Amygdala (tissue), 56 donors: ENCODE measurements around the gene PRODH.
A peak's percentile ranks its signal among the peaks of the same experiment; 100 is the strongest.
"Not testable (repeated sequence)": the region's sequence is repeated elsewhere in the genome, so short reads cannot be mapped to it uniquely, and the experiment has no call there.

Experiments used
- DNase-seq, 56 donors: peaks; one replicate each; lab custom pipeline; 2025; lab: John Stamatoyannopoulos, UW

Gene PRODH

DNA sequence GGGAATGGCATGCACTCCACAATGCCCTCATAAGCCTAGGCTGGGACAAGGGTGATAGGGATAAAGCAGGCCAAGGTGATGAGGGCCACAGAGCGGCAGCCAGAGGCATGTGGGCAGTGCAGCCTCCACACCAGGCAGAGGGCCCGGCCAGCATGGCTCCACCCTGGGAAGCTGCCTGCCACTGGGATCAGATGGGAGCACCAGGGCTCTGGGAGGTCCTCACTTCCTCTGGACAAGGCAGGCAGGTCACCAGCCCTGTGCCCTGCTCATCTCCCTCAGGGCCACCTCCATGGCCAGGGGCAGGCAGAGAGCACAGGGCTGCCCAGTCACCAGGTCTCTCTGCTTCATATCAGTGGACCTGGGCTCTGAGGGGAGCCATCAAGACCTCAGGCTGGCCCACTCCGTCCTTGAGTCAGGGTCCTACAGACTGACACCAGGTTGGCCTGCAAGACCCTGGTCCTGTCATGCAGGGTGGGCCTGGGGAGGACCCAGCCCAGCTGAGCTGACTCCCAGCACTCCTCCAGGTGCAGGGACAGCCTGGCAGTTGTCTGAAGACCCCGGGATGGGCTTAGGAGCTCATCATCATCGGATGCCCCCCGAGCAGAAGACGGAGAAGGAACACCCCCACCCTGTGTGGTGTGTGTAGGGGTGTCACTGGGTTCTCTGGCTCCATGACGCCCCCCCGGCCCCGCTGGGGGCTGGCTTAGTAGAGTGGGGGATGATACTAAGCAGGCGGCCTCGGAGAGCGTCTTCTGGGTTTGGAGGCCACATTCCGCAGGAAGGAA is 33.3 kb upstream of the PRODH start:
- not testable (repeated sequence) for DNase-seq

DNA sequence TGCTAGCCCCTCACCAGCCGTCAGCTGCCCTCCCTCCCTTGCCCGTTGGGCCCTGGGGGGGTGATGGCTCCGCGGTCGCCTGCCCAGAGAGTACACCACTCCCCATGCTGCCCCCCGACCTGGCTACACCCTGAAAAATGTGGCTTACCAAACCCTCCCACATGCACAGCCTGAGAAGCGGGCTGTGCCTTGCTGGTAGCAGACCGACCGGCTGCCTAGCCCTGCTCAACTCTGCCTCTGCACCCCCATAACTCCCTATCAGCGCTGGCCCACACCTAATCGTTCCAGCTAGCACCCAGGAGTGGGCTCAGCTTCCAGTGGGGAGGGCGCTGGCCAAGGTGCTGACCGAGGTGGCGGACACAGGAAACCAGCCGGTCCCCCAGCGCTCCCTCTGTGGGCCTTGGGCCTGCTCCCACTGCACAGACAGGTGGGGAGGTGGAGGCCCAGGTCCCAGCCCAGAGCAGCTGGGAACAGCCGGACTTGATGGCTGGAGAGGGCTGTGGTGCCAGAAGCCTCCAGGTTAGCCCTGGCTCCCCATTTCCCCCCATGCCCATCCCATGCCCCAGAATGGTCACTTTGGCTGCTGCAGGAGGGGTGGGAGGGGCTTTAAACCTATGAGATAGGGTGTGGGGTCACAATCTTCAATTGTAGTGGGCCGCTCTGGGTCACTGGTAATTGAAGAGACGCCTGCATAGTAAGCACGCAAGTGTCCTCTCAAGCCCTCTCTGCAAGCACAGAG is 32.1 kb upstream of the PRODH start:
- DNase-seq = no peak

DNA sequence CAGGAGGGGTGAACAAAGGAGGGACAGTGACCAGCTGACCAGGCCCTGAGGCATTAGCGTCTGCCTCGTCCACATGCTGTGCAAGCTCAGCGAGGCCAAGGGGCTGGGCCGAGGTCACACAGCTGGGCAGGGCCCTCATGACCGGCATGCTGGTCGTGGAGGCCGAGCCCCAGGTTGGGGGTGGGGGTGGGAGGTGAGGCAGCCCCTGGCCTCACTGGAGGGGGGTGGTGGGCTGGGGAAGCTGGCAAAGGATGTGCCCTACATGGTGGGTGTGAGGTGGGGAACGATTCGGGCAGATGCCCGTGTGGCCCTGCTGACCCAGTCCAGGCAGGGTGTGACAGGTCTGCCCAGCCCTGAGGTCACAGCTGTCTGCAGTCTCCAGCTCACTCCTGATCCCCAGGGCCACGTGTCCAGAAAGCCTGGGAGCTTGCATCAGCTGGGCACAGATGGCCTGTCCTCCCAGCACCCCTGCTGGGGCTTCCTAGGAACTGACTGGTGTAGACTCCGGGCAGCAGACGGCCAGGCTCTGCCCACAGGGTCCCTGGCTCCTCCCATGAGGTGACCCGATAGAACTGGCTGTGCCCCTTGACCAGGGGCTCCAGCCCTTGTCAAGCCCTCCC is 31.4 kb upstream of the PRODH start:
- peak in 7 of 56 donors; percentile 8 to 49 (median 29) for DNase-seq

DNA sequence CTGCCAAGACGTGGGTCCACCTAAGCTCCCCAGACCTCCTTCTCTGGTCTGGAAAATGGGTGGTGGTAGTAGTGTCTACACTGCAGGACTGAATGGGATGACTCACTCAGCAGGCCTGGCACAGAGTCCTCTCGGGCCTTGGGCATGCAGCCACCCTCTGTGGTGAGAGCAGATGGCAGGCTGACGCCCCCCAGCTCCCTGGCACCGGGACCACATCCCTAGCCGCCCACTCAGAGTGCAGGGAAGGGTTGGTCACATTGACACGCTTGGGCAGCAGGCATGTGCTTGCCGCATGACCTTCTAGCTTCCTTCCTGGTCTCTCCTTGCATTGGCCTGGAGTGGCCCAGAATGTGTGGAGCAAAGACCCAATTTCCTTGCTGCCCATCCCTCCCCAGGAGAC is 30.7 kb upstream of the PRODH start:
- peak in 2 of 56 donors; percentile 25 to 32 for DNase-seq

DNA sequence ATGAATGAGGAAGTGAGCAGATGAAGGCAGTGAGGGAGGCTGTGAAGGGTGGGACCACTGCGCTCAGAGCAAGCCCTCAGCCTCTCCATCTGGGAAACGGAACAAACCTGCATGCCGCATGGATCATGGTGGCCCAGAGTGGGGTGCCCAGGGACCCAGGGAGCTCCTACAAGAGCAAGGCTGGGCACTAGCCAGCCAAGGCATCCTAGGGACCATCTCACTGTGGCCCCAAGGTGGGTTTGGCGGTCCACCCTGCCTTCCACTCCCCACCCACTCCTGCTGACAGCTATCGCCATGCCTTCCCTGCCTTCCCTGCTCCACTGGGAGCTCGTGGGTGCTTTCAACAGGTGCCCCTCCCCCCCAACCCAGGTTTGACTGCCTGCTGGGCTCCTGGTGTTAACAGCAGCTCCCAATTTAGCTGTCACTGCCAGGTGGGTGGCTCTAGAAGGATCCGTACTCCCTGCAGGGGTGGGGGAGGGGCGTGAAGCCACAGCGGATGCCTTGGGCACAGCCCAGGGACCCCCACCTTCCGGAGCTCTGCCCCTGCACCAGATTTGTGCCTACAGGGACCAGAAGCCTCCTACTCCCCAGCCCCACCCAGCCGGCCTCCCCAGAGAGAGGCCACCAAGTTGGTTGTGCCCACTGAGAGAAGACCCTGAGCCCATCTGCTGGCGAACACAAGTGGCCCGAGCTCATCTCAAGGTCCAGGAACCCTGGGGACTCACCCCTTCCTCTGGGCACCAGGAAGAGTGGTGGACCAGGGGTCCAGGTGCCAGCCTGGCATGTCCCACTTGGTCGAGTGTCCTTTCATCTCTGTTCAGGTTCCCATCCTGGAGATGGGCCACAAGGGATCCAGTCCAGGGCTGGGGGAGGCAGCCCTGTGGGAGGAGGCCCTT is 29.7 kb upstream of the PRODH start:
- no peak for DNase-seq

DNA sequence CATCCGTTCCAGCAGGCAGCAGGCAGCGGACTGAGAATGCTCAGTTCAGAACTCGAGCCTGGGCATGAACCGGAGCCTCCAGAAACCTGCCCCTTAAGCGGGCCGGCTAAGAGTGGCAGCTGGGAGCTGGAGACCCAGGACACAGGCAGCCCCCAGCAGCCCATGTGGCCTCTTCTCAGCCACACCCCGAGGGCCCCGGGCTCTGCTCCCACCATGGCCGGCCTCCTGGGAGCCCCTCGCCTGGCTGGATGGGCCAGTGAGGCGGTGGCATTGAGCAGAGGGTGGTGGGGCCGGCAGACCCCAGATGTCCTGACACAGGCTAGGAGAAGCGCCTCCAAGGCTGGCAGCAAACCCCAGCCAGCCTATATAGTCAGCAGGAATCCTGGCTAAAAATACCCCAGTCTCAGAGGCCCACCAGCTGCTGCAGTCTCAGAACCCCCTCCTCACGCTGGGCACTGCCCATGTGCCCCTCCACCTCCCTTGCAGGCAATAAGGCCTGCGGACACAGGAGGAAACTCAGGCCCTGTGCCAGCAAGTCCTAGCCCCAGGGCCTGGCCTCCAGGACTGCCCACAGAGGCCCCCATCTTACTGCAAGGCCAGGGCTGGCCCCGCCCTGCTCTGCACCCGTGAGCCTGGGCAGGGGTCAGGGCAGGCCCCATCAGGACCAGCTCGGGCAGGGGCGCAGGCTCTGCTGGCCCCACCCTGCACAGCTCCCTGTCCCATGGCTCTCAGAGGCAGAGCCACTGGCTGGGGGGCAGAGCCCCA is 28.6 kb upstream of the PRODH start:
- not testable (repeated sequence) for DNase-seq

DNA sequence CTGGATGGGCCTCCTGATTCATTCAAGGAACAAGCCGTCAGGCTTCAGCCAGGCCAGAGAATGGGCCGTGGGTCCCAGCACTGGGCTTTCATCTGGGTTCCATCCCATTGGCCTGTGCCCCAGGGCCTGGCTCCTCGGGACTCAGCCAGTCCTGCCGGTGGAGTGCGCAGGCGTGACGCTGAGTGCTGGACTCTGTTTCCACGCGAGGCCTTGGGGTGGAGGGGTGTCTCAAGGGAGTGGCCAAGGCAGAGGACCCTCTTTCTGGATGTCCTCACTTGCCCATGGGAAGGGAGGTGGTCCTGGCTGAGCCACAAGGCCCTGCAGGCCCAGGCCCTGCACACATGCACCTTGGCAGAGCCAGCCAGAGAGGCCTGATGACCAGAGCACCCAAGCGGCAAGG is 28.0 kb upstream of the PRODH start:
- DNase-seq = not testable (repeated sequence)

DNA sequence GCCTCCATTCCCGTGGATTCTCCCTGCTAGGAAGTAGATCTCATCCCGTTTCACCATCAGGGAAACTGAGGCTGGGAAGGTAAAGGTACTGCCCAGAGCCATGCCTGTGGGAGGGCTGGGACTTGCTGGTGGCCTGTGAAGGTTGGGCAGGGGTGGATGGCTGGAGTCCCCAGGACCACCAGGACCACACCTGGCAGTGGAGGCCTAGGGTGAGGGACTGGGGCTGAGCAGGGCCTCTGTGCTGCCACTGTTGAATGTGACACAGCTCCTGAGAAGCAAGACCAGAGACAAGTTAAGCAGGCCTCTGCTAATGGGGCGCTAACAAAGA is 26.2 kb upstream of the PRODH start:
- DNase-seq = no peak

DNA sequence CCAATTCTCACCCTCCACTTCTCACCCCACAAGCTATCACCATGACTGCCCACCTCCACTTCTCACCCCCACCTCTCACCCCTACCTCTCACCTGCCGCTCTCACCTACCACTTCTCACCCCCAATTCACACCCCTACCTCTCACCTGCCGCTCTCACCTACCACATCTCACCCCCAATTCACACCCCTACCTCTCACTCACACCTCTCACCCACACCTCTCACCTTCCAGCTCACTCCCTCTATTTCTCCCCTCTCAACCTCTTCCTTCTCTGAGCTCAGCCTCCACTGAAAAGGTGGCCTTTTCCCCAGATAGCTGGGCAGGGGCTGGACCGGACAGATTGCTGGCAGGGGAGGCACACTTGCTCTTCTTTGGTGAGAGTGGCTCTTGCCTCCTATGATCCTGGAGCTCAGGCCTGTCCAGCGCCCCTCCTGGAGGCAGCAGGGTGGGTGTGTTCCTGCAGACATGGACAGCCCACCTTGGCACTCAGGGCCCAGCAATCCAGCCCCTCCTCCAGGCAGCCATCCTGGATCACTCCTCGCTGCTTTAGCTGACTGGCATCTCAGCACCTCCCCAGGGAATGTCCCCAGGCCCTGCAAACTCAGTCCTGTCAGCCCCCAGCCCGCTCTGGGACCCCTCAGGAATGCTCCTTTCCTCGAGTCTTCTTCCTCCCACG is 25.7 kb upstream of the PRODH start:
- not testable (repeated sequence) for DNase-seq

DNA sequence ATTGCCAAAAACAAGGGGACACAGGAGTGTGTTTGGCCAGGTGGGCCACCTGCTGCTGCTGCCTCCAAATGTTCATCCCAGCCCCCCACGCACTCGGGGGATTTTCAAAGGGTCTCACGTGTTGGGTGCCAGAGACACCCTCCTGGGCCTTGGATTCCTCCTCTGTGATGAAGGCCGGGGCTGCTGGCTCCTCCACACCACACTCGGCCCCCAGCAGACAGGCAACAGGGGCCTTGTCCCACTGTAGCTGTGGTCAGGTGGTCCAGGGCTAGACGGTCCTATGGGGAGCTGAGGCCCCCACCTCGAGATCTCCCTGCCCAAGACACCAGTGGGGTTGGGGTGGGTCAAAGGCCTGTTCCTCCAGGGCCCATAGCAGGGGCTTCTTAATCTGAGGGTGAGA is 25.1 kb upstream of the PRODH start:
- not testable (repeated sequence) for DNase-seq

DNA sequence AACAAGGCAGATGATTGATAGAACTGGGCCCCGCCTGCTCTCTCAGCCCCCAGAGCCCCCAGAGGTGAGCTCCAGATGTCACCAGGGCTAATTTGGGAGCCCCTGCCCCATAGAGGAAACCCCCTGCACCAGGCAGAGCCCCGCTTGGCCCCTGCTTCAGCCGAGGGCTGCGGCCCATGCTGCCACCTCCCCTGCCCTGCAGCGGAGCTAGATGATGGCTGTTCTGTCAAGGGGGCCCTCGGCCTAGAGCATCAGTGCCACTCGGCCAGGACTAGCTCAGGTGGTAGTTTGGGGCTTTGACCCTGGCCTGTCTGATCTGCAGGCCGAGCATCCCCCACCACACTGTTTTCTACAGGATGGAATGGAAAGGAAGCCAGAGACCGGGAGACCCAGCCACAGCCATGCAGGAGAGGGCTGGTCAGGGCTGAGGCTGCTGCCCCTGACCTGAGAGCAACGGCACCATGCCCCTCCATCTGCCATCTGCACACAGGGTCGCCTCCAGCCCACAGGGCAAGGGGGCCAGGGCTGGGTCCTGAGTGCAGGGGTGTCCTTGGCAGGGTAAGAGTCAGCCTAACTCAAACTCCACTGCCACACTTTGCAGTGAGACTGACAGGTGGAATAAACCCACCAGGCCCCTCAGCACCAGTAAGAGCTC is 24.2 kb upstream of the PRODH start:
- not testable (repeated sequence) for DNase-seq

DNA sequence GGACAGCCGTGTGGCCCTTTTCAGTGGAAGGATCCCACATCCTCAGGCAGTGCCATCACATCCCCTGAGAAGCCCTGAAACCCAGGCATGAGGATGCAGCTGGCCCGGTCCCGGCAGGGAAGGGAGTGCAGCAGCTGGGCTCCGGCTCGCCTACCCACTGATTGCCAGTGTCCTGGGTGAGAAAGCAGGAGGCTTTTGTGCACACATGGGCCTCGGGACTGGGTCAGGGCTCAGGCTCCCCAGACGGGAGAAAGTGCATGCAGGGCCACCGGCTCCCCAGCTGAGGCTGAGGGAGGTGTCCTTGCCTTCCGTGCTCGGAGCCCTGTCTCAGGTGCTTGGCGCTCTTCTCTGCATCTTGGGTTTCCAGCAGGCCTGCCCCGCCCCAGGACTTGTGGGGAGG is 23.6 kb upstream of the PRODH start:
- not testable (repeated sequence) for DNase-seq

DNA sequence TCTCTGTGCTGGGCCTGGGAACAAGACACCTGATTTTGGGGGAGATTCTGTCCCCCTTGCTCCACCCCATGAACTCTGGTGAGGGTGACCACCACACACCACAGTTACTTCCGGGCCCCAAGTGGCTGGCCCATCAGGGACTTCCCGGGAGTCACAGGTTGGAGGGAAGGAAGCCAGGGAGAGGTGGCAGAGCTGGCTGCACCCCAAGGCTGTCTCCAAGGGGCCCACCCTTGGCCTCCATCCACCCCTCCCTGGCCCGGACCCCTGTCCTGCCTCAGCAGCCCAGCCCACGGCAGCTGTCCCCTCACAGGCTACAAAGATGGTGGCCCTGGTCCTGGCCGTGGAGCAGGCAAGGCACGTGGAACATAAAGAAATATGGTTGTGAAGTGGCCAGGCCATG is 23.2 kb upstream of the PRODH start:
- not testable (repeated sequence) for DNase-seq

DNA sequence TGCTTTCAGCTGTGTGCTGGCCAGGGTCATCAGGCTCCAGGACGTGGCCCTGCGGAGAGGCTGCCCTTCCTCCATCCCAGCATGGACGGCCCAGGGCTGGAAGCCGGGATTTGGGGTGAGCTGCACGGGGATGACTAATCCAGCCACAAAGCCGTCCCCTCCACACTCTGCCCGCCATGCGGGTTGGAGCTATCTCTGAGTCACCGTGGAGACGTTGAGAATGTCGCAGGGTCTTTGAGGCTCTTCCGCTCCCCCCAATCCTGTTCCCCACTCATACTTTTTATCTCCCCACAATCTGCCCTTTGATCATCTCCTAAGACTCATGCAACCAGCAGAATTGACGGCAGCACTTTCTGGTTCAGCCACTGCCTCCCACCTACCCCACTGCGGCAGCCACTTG is 22.6 kb upstream of the PRODH start:
- DNase-seq = not testable (repeated sequence)

DNA sequence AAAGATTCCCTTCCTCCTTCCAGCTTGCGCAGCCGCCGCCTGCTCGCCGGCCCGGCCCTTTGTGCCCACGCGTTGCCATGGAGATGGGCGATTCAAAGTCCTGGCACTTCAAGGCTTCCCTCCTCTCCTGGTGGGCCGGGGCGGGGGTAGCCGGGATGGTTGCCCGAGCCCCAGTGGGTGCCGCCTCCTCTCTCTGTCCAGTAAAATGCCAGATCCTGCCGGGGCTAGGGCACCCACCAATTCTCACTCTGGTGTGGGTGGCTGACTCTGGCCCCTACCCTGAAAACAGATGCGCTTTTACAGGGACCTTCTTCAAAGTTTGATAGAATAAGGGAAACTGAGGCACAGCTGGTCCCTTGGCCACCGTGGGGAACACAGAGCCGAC is 22.2 kb upstream of the PRODH start:
- peak in 30 of 56 donors; percentile 14 to 67 (median 41) for DNase-seq

DNA sequence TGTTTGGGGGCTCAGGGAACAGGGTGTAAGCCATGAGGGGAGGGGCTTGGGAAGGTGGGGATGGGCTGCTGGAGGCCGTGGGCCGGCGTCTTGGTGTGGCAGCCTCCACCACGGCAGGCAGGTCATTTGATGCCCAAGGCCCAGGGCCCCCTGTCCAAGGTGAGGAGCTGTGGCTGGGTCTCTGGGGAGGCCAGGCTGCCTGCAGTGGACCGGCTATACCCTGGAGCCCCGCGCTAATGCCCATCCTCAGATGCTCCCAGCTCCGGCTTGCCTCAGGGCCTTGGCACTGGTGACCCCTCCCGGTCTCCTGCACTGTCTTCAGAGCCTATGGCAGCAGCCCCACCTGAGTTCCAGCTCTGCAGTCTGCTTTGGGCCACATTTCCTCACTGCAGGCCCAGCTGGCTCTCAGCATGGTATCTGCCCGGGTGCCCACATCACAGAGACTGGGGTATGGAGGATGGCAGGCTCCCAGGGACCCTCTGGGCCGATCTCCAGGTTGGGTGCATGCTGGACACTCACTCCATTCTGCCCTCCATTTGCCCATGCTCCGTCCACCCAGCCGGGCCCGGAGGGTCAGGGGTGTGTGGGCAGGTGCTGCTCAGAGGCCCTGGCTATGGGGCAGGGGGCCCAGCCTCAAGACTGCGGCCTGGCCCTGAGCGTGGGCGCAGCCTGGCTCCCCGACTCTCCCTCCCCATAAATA is 21.7 kb upstream of the PRODH start:
- not testable (repeated sequence) for DNase-seq

DNA sequence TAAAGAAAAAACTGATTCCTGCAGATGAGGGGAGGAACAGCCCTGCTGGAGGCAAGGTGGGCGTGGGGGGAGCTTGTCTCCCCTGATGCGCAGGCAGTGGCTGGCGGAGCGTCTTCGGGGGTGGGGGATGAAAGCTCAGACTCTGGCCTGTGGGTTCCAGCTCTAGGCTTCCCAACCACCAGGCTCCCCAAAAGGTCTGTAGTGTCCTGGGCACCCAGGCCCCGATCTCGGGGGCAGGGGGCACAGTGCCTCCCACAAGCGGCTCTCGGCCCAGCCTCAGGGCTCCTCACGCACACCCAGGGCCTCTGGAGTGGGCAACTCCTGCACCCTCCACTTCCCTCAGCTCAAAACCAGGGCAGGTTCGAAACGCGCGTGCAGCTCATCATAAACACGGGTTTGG is 20.9 kb upstream of the PRODH start:
- DNase-seq = not testable (repeated sequence)
